Gastroesophageal sphincter (tissue), 3 donors: ENCODE results near the gene GATC.

Experiments
- CTCF ChIP-seq, 4 experiments: fragments of 200-600 bp in 2 of 4; fragments of 450-650 bp in 2 of 4; sonication (generic) in 1 of 4; IDR thresholded peaks; one replicate each; pipeline ENCODE4 v1.5.1; 2017 to 2019; ENCODE audit warnings: antibody characterized with exemption in 4 of 4, mild to moderate bottlenecking in 2 of 4, moderate library complexity in 2 of 4
- EP300 ChIP-seq: sonication (generic); formaldehyde crosslinking; IDR thresholded peaks from one replicate; pipeline ENCODE4 v1.6.1; 2017; ENCODE audit warnings: antibody characterized with exemption, mild to moderate bottlenecking
- POLR2A ChIP-seq, 2 donors: fragments of 450-650 bp; IDR thresholded peaks; one replicate each; pipeline ENCODE4 v1.6.1; 2017; ENCODE audit warnings: antibody characterized with exemption in 2 of 2, mild to moderate bottlenecking in 2 of 2, moderate library complexity in 1 of 2

DNA sequence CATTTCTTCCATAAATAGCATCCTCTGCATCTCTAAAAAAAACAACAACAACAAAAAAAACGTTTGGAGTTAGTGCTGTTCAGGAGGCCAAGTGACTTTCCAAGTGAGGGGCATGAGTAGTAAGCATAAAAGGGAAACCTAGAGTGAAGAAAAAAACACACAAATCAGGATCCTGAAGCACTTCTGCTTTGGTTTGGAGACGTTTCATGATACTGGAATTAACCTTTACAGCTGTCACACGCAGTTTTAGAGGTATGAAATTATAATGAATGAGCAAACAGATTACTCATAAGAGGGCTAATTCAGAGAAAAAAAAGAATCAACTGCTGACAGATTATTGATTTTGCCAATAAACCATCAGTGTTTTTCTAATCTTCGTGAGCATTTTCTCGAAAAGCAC, 19.5 kb downstream of the GATC start:
- TF ChIP-seq CTCF (IDR thresholded peaks at IDR 0.05) (no peak), EP300 (no peak), POLR2A (IDR thresholded peaks at IDR 0.05) (no peak)
